ENCODE data around the gene TEX10.
"Not testable (repeated sequence)": the region's sequence is repeated elsewhere in the genome, so short reads cannot be mapped to it uniquely, and the experiment has no call there.

Gene TEX10

DNA sequence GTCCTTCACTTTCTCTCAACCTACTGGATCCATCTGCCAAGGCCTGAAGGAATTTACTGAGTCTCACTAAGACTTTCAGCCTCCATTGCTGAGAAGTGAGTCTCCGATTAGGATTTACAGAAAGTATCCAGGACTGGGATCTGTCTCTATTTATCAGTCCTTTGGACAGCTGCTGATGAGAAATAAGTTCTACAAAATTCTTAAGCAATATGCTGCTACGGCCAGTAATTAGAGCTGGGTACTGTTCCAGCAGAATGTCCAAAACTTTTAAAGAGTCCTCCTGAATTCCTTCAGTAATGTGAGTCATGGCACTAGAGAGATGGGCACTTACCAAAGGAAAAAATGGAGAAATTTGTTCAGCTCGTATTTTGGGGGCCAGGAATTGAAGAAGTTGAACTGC lies 5.9 kb downstream of the TEX10 start:
- no peak for DNase-seq (ENCODE audit: low spot score)

DNA sequence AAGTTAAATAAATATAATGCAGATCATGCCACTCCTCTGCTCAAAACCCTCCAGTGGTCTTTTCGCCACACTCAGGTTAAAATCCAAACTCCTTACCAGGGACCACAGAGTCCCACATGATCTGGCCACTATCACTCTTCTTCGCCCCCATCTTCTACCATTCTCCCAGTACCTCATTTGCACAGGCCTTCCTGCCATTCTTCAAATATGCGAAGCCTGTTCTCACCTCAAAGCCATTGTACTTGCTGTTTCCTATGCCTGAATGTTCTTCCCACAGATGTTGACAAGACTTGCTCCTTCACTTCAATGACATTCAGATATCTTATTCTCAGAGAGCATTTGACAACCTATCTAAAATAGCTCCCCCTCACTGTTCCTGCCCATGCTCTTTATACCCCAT lies 10.9 kb downstream of the TEX10 start:
- no peak for DNase-seq (ENCODE audit: low spot score)

DNA sequence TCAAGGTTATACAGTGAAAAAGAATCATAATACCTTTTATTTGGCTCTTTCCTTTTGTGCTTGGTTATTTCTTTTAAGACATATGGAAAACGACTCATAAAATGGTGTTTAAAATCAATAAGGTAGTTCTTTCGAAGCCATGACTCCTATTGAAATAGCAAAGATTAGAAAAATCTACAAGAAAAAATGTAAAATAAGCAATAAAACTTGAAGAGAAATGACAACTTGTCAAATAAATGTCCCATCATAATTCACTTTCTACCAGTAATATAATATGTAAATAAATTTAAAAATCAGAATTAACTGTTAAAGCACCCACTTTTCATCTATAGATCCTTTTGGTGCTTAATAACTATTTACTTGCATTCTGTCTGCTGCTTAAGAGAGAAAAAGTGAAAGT lies 12.5 kb downstream of the TEX10 start:
- DNase-seq (ENCODE audit: low spot score): no peak

DNA sequence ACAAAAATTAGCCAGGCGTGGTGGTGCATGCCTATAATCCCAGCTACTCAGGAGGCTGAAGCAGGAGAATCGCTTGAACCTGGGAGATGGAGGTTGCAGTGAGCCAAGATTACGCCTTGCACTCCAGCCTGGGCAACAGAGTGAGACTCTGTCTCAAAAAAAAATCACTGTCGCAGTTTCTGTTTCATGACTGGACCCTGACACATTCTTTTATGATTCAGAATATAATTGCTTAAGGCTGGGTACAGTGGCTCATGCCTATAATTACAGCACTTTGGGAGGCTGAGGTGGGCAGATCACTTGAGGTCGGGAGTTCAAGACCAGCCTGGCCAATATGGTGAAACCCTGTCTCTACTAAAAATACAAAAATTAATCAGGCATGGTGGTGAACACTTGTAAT lies 14.0 kb downstream of the TEX10 start:
- not testable (repeated sequence) for DNase-seq (ENCODE audit: low spot score)

DNA sequence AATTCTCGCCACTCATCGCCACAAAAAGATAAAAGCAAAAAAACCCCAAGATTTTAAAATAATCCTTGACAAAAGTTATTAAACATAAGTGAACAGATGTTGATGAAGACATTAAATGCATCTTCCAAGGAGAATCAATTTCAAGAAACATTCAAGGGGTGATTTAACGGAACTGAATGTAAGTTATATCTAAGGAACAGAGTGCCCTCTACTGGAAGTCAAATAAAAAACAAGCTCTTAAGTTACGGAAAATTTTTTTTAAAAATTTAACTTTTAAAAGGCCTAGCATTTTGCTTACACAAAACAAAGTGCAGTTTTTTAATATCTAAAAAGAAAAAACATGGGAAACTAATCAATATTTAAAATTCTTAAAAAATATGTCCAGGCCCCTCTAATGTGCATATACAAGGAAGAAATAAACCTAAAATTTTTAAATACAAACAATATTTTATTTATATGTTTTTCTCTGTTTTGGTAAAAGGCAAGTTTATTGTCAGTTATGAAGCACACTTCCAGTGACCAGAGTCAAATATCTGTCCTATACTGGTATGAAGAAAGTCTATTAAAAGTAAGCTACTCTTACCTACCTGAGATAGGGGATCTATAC lies 28.0 kb downstream of the TEX10 start:
- DNase-seq (ENCODE audit: low spot score): peak; percentile 26

DNA sequence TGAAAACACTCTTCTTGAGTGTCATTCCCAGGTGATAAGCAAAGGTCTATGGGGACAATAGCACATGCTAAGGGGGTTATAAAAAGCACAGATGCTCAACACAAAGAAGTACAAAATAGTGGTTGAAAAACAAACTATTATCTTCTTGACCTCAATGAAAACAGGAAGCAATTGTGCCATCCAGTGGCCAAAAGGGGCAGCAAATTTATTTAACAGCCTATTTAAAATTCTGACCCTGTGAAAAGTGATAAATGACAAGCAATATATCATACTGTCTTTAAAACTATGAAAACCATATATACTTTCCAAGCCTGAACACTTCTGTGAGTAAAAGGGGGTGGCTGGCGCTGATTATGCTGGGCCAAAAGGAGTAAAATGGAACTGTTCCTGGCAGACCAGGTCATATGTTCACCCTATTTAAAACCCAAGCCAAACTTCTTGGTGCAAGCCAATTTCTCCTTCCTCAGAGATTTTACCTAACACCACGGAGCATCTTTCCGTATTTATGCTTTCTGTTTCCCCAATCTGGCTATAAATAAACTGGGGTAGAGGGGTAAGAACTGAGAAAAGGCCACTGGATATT lies 29.7 kb downstream of the TEX10 start:
- DNase-seq (ENCODE audit: low spot score): peak; percentile 42

DNA sequence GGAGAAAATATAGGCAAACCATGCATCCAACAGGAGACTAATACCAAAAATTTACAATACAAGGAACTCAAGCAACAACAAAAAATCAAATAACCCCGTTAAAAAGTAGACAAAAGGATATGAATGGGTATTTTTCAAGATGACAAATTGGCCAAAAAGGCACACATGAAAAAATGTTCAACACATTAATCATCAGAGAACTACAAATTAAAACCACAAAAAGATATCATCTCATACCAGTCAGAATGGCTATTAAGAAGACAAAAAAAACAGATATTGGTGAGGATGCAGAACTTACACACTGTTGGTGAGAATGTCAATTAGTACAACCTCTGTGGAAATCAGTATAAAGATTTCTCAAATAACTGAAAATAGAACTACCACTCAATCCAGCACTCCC lies 35.0 kb downstream of the TEX10 start:
- DNase-seq (ENCODE audit: low spot score): no peak

DNA sequence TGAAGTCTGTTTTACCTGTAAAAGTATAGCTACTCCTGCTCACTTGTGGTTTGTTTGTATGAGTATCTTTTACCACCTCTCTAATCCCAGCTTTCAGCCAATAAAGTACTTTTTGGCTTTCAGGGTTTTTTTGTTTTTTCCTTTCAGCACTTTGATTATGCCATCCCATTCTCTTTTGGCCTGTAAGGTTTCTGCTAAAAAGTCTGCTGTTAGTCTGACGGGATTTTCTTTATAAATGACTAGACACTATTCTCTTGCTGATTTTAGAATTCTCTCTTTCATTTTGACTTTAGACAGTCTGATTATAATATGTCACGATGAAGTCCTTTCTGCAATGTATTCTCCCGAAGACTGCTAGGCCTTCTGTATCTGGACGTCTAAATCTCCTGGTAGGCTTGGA lies 37.2 kb downstream of the TEX10 start:
- DNase-seq (ENCODE audit: low spot score): no peak

DNA sequence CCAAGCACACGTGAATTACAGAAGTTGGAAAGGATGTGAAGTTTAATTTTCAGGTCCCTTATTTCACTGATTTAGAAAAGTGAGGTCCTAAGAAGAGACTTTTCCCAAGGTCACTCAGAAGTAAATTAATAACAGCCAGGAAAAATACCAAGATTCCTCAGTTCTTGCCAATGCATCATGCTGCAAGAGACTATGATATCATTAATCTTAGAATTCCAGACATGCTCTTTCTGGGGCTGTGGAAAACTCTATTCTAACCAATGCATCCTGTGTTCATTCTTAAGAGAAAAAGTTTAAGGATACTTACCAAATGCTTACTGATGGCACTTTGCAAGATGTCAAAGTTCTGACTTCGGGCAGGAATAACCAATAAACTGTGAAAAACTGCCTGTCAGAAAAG lies 42.8 kb downstream of the TEX10 start:
- no peak for DNase-seq (ENCODE audit: low spot score)

DNA sequence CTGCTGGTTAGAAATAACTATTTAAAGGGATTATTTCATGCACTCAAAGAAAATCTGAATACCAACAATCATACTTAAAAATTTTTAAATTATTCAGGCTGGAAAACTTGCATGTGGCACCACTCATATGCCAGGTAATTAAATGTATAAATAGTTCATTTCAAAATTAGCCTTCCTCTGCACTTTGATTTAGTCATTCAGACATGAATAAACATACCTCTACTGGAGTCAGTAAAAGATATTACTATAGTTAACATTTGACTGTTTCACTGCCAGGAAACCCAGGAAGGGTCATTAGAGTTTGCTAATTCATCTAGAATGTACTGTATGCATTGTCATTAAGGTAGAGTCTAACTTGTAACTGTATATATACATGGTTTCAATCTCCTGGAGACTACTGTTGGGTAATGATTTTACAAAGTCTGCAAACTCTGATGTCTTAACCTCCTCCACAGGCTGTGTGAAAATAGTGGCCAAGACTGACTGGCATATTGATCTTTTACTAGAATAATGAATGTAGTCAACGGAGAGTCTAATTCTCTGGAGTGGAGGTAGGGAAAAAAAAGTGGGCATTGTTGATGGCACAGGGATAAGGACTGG lies 43.7 kb downstream of the TEX10 start:
- DNase-seq (ENCODE audit: low spot score): no peak

DNA sequence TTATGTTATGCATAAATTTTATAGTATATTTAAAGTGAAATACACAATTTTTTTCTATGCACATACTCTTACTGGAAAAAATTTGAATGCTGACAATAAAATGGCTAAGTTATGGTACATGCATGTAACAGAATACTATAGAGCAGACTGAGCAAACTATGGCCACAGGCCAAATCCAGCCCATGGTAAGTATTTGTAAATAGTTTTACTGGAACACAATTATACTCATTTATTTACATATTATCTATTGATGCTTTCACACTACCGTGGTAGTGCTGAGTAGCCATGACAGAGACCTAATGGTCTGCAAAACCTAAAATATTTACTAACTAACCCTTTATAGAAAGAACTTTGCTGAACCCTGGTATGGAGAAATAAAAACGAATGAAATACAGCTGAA lies 45.7 kb downstream of the TEX10 start:
- DNase-seq (ENCODE audit: low spot score): no peak

DNA sequence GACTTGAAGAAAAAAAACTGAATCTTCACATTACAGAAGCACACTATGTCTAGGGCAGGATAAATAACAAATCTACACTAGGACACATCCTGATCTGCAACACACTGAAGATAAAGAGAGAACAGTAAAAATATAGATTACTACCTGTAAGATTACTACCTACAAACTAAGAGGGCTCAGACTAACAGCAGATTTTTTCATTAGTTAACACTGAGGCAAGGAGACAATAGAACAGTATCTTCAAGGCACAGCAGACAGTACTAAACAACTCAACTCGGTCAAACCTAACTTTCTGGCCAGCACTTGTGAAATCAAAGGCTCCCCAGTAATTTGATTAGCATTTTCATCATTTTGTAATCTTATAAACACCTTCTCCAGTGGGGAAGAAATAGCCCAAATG lies 46.5 kb downstream of the TEX10 start:
- no peak for DNase-seq (ENCODE audit: low spot score)

DNA sequence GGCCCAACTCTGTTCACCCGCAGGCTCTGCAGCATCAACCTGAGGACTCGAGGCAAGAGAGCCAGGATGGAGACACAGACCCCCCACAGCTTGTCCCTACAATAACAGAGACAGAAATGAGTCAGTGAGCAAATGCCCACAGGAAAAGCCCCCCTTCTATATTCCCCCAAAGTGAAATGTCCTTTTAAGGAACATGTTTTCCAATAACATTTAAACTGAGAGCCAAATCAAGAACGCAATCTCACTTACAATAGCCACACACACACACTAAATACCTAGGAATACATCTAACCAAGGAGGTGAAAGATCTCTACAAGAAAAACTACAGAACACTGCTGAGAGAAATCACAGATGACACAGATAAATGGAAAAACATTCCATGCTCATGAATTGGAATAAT lies 49.0 kb downstream of the TEX10 start:
- DNase-seq (ENCODE audit: low spot score): no peak

DNA sequence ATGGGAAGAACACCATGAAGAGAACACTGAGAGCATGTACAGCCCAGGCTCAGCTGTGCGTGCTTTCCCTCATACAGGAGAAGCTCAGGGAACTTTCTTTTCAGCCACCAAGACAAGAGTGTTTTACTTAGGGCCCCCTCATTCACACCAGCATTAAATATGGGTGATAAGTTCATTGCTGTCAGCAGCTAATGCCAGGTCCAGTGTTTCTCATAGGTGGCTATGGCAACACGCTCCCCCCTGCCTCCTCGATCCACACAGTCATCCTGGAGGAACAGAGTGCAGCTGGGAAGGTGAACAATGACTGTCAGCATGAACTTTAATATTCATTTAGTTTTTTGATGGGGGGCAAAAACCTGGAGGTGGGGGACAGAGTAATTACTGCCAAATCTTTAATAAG lies 54.4 kb downstream of the TEX10 start:
- no peak for DNase-seq (ENCODE audit: low spot score)

DNA sequence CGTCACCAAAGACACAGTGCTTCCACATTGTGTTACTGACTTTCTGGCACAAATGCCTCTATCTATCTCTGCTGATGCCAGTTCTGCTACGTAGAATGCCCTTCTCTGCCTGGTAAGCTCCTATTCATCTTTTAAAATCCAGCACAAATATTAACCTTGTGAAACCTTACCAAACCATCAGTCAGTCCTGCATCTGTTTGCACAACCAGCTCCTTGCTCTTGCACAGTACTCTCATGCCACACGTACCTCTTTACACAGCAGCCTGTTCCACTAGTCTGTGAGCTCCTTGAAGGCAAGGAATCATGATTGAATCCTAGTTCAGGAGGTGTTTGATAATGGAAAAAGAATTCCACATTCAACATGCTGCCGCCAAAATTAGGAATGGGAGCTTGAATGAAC lies 56.3 kb downstream of the TEX10 start:
- DNase-seq (ENCODE audit: low spot score): no peak

DNA sequence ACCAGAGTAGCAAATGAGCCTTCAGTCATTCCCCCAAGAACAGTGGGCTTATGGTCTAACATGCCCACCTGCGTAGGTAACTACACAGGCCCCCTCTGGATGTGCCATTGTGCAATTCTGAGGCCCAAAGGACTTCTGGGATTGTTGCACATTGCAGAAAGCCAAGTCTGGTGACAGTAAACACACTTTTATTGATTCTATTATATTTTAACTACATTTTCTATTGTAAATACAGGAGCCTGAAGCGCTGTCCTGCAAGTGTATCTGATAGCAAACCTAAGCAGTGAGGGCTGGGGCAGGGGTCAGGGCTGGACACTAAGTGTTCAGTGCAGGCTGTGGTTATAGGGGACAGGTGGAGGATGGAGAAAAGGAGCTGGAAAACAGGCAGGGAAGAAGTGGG lies 57.5 kb downstream of the TEX10 start:
- DNase-seq (ENCODE audit: low spot score): no peak

DNA sequence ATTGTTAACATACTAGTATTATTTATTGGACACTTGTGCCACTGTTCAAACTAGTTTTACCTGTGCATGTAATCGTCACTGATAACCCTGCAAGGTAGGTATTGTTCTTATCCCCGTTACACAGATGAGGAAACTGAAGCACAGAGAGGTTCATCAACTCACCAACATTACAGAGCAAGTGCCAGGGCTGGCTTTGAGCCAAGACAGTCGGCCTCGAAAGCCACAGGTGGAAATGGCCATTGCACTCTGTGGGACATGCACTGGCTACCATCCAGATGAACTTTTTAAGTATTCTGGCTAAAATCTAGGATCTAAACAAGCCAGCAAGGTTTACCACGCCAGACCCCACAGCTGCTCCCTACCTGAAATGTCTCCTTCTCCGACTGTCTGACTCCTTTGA lies 57.9 kb downstream of the TEX10 start:
- DNase-seq (ENCODE audit: low spot score): no peak

DNA sequence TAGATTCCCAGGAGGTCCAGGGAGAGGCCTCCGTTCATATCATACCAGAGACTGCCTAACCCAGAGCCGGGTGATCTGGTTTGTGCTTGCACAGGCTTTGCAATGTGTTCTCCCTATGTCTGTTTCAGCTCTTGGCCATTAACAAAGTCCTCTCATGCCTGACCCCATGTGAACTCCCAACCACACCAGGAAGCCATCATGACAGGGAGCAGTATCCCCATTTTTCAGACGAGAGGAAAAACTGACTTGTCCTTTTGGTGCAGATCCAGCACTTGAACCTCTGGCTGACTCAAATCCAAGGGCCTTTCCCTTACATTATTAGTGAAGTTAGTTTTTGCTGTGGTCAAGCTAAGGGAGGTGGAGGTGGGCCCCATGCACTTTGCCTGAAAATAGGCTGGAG lies 58.4 kb downstream of the TEX10 start:
- DNase-seq (ENCODE audit: low spot score): no peak

DNA sequence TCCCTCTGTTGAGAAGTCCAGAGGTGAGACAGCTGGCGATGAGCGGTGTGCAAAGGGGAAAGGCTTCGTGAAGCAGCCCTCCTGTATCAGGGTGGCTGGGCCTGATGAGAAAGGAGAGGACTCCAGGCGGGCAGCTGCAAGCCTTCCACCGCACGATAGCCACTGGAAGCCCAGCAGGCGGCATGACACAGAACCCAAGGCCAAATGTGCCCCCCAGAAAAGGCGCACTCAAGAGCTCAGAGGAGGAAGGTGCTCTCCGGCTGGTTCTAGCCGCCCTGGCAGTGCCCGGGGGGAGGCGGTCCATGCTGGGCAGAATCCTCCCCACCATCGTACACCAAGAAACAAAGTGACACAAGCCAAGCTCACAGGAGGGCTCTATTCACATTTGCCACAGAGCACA lies 60.3 kb downstream of the TEX10 start:
- DNase-seq (ENCODE audit: low spot score): no peak

DNA sequence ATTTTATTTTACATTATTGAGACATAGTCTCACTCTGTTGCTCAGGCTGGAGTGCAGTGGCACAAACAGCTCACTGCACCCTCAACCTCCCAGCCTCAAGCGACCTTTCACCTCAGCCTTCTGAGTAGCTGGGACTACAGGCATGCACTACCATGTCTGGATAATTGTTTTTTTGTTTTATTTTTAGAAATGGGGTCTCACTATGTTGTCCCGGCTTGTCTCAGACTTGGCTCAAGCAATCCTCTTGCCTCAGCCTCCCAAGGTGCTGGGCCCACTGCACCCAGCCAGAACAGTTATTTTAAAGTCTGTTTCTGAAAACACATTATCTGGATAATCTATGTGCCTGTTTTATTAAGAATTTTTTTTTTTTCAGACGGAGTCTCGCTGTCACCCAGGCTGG lies 62.0 kb downstream of the TEX10 start:
- no peak for DNase-seq (ENCODE audit: low spot score)

DNA sequence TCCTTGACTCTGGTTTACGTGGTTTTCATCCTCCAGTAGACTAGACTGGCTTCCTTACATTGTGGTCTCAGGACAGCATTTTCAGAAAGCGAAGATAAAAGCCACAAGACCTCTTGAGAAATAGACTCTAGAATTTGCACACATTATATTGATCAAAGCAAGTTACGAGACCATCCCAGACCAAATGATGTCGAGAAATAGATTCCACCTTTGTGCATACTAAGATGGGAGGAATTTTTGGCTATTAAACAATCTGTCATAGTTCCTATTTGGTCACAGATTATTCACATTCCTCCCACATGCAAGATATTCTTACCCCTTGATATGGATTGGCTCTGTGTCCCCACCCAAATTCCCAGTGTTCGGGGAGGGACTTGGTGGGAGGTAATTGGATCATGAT lies 65.6 kb downstream of the TEX10 start:
- DNase-seq (ENCODE audit: low spot score): no peak

DNA sequence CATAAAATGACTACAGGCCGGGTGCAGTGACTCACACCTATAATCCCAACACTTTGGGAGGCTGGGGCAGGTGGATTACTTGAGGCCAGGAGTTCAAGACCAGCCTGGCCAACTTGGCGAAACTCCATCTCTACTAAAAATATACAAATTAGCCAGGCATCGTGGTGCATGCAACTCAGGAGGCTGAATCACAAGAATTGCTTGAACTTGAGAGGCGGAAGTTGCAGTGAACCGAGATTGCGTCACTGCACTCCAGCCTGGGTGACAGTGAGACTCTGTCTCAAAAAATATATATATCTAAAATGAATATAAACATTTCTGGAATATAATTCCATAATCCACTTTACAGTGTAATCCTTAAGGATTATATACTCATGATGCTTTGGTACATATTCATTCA lies 66.5 kb downstream of the TEX10 start:
- no peak for DNase-seq (ENCODE audit: low spot score)

DNA sequence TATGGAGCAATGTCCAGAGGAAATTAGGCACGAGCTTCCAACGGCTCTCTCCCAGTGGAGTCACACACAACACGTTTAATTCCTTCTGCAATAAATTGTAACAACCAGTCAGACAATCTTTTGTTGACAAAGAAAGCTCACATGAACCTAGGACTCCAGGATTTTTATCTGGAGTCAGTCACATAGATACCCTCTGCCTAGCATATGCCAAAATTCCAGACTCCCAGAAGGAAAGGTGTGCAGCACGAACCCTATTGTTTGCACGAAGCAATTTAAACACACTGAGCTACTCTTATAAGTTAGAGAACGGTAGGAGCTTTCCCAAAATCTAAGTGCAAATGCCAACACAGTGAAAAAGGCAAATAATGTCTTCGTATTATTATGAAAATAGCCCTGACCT lies 67.1 kb downstream of the TEX10 start:
- DNase-seq (ENCODE audit: low spot score): no peak

DNA sequence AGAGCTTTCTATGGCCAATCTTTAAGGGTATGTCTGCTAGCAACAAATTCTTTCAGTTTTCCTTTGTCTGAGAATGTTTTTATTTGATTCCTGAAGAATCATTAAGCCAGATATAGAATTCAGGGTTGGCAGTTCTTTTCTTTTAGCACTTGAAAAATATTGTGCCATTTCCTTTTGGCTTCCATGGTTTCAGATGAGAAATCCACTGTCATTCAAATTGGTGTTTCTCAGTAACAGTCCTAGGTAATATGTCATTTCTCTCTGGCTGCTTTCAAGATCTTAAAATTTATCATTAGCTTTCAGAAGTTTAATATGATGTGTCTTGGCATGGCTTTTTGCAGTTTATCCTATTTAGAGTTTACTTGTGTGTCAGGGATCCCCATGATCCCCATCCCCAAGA lies 67.7 kb downstream of the TEX10 start:
- no peak for DNase-seq (ENCODE audit: low spot score)

Data from CD4-positive, alpha-beta T cell treated with Interleukin-2 at 100 ng/mL for 4 hours (primary cell).